K562 (cell line): ENCODE data around the gene G6PC1. TPM values are rescaled to one million over a fixed set of nuclear protein-coding genes. Genes with fewer than 3 reads are reported as not detected.
A peak's percentile ranks its signal among the peaks of the same experiment; 100 is the strongest.

Experiments used
- ATAC-seq: fragments of 200-7000 bp; cut with Tn5 transposase; 3 replicates; pipeline ENCODE4 v1.9.1; 2020; ENCODE audit warnings: moderate library complexity
- BruUV-seq: library from RNA; stranded (reverse); fragments of 400-500 nt; replicated peaks from 2 replicates; lab custom pipeline; 2021; lab: Mats Ljungman, UMichigan
- CTCF ChIA-PET: fragments of 300-600 bp; formaldehyde crosslinking; extraction: SDS; loops from one replicate; lab custom pipeline; 2021; ENCODE audit warnings: low intra/inter-chr PET ratio; lab: Yijun Ruan, JAX
- POLR2A ChIA-PET: fragments of 300-600, 350-650 bp; sonication (Branson Sonifier 250); formaldehyde crosslinking; extraction: SDS; loops from one replicate; lab custom pipeline; 2021; ENCODE audit warnings: antibody characterized with exemption, inconsistent platforms; lab: Yijun Ruan, JAX
- DNase-seq, 4 experiments: peaks; one replicate each; pipeline versions ENCODE4 v3.0.0 to v3.0.0-alpha.2; 2011 to 2018; ENCODE audit warnings: low spot score in 3 of 4, mixed read lengths in 3 of 4; ENCODE audit errors: extremely low read depth in 1 of 4
- FAIRE-seq: peaks from 2 replicates; lab custom pipeline; 2011; peaks lifted over from hg19 to GRCh38; lab: Jason Lieb, UNC
- H2AFZ ChIP-seq: 2 replicates; pipeline ENCODE4 v1.6.0; 2011; ENCODE audit warnings: low read depth, low read length, control low read depth, inconsistent platforms
- H3K27ac ChIP-seq: fragments of 200-600 bp; 3 replicates; pipeline ENCODE4 v1.8.0; 2011; ENCODE audit warnings: low read depth, mild to moderate bottlenecking, control low read depth, inconsistent platforms, low read length, moderate library complexity, mixed read lengths; ENCODE audit errors: extremely low read depth
- H3K27me3 ChIP-seq, 2 experiments: fragments of 300-600 bp in 1 of 2; 2 replicates in 1 of 2; 3 replicates in 1 of 2; pipeline versions ENCODE4 v1.6.0 to v1.8.0; 2011; ENCODE audit warnings: inconsistent platforms in 2 of 2, low read length in 2 of 2, mild to moderate bottlenecking in 1 of 2, mixed read lengths in 1 of 2, moderate library complexity in 1 of 2; ENCODE audit not compliant: control insufficient read depth in 2 of 2, insufficient read depth in 2 of 2
- H3K36me3 ChIP-seq: fragments of 300-600 bp; 3 replicates; pipeline ENCODE4 v1.8.0; 2011; ENCODE audit warnings: mild to moderate bottlenecking, low read length, inconsistent platforms; ENCODE audit not compliant: control insufficient read depth, insufficient read depth
- H3K4me1 ChIP-seq, 2 experiments: fragments of 200-600 bp in 1 of 2; replicated peaks in 1 of 2; 2 replicates in 1 of 2; 3 replicates in 1 of 2; pipeline versions ENCODE4 v1.5.1 to v1.8.0; 2011; ENCODE audit warnings: inconsistent platforms in 2 of 2, low read length in 2 of 2, mild to moderate bottlenecking in 1 of 2, mixed read lengths in 1 of 2, moderate library complexity in 1 of 2; ENCODE audit not compliant: control insufficient read depth in 2 of 2, insufficient read depth in 2 of 2
- H3K4me2 ChIP-seq: 2 replicates; pipeline ENCODE4 v1.6.1; 2011; ENCODE audit warnings: low read length, control low read depth, inconsistent platforms, mixed read lengths; ENCODE audit not compliant: insufficient read depth
- H3K4me3 ChIP-seq: fragments of 200-600 bp; sonication (generic), shearing (Covaris generic); 2 replicates; pipeline ENCODE4 v1.5.1; 2016; ENCODE audit warnings: control low read depth, inconsistent platforms
- H3K79me2 ChIP-seq: fragments of 200-600 bp; 3 replicates; pipeline ENCODE4 v1.8.0; 2011; ENCODE audit warnings: low read length, inconsistent platforms; ENCODE audit not compliant: control insufficient read depth, insufficient read depth
- H3K9ac ChIP-seq, 2 experiments: 2 replicates each; pipeline versions ENCODE4 v1.6.0 to v1.6.1; 2011; ENCODE audit warnings: low read depth in 2 of 2, low read length in 2 of 2, control low read depth in 1 of 2, inconsistent platforms in 1 of 2, mild to moderate bottlenecking in 1 of 2, mixed read lengths in 1 of 2; ENCODE audit not compliant: insufficient read depth in 1 of 2
- H3K9me1 ChIP-seq: one replicate; pipeline ENCODE4 v1.6.0; 2011; ENCODE audit warnings: inconsistent platforms, mild to moderate bottlenecking, low read length, moderate library complexity; ENCODE audit not compliant: control insufficient read depth, insufficient read depth
- H3K9me3 ChIP-seq: replicated peaks from 2 replicates; pipeline ENCODE4 v1.5.1; 2011; ENCODE audit warnings: low read depth, low read length, inconsistent platforms; ENCODE audit not compliant: control insufficient read depth, insufficient read depth
- H4K20me1 ChIP-seq: replicated peaks from 2 replicates; pipeline ENCODE4 v1.6.1; 2011; ENCODE audit warnings: low read length, inconsistent platforms, mixed read lengths; ENCODE audit not compliant: control insufficient read depth, insufficient read depth
- ASH1L ChIP-seq: fragments of 450-650 bp; IDR thresholded peaks from 2 replicates; pipeline ENCODE4 v1.6.1; 2018; ENCODE audit warnings: borderline replicate concordance, mild to moderate bottlenecking, low read depth; ENCODE audit not compliant: partially characterized antibody
- BCL6 ChIP-seq: fragments of 250-450 bp; sonication (Bioruptor Pico); IDR thresholded peaks from 2 replicates; pipeline ENCODE4 v1.4.0; 2020
- KLF6 ChIP-seq: fragments of 250-450 bp; sonication (Bioruptor Pico); IDR thresholded peaks from 2 replicates; pipeline ENCODE4 v1.4.0; 2020; ENCODE audit warnings: mild to moderate bottlenecking, moderate library complexity, borderline replicate concordance
- MCM5 ChIP-seq: fragments of 450-650 bp; IDR thresholded peaks from 2 replicates; pipeline ENCODE4 v1.6.1; 2016; ENCODE audit warnings: low read depth
- NFE2L1 ChIP-seq: fragments of 450-650 bp; IDR thresholded peaks from 2 replicates; pipeline ENCODE4 v1.6.1; 2016; ENCODE audit warnings: missing genetic modification characterization, low read depth, mild to moderate bottlenecking, missing compliant biosample characterization, moderate library complexity, borderline replicate concordance
- STAT5A ChIP-seq: IDR thresholded peaks from 2 replicates; pipeline ENCODE4 v1.6.1; 2012; ENCODE audit warnings: low read length, inconsistent platforms, borderline replicate concordance
- TCF7L2 ChIP-seq: fragments of 150-350 bp; IDR thresholded peaks from 2 replicates; pipeline ENCODE4 v1.6.1; 2016; ENCODE audit warnings: low read depth, mild to moderate bottlenecking, low read length, moderate library complexity
- ZBTB11 ChIP-seq, 3 experiments: fragments of 200-800 bp in 1 of 3; fragments of 250-450 bp in 1 of 3; fragments of 450-650 bp in 1 of 3; sonication (Bioruptor Pico) in 1 of 3; sonication (Bioruptor generic) in 1 of 3; formaldehyde crosslinking in 1 of 3; IDR thresholded peaks; 2 replicates each; pipeline versions ENCODE4 v1.6.1 to v1.8.0; 2016 to 2022; ENCODE audit warnings: mild to moderate bottlenecking in 2 of 3, missing genetic modification characterization in 2 of 3, missing compliant biosample characterization in 1 of 3, moderate library complexity in 1 of 3
- ZNF140 ChIP-seq: fragments of 250-450 bp; sonication (Bioruptor Pico); IDR thresholded peaks from 2 replicates; pipeline ENCODE4 v1.8.0; 2021; ENCODE audit warnings: moderate library complexity, mild to moderate bottlenecking, inconsistent platforms
- ZNF282 ChIP-seq: sonication (generic); formaldehyde crosslinking; IDR thresholded peaks from 2 replicates; pipeline ENCODE4 v1.8.1; 2023; ENCODE audit warnings: missing genetic modification reagents
- ZNF696 ChIP-seq: fragments of 250-450 bp; sonication (Bioruptor Pico); conservative IDR thresholded peaks from 2 replicates; pipeline ENCODE4 v1.4.0; 2020; ENCODE audit warnings: mild to moderate bottlenecking, moderate library complexity
- ZNF76 ChIP-seq: fragments of 250-450 bp; sonication (Bioruptor Pico); IDR thresholded peaks from 2 replicates; pipeline ENCODE4 v1.4.0; 2020; ENCODE audit warnings: mild to moderate bottlenecking, moderate library complexity, borderline replicate concordance
- ZSCAN32 ChIP-seq: fragments of 450-650 bp; formaldehyde crosslinking; IDR thresholded peaks from 2 replicates; pipeline ENCODE4 v1.4.0; 2020; ENCODE audit warnings: mild to moderate bottlenecking, moderate library complexity
- WGBS: fragments of 100-300 bp; shearing (Covaris generic); methylation state at CpG from one replicate; pipeline ENCODE4 v1.1.6; 2016; ENCODE audit warnings: low coverage, mixed read lengths; ENCODE audit not compliant: insufficient coverage; ENCODE audit errors: missing lambda C conversion rate; 5-methylcytosine and 5-hydroxymethylcytosine counted together
- in situ Hi-C: fragments of 300-500 bp; cut with MboI; formaldehyde crosslinking; loops from 4 replicates; pipeline ENCODE4 v1.15.0; 2018; ENCODE audit warnings: inconsistent platforms, mixed read lengths
- intact Hi-C: fragments of 100-400 bp; cut with micrococcal nuclease; formaldehyde crosslinking; loops from 2 replicates; pipeline ENCODE4 v1.14.2; 2022
- polyA plus RNA-seq, 8 experiments: library from polyadenylated mRNA; depleted of rRNA in 4 of 8; stranded (reverse) in 5 of 8; unstranded in 3 of 8; fragments of >200 nt; fragmentation: Nextera tagmentation in 2 of 8; fragmentation: Illumina TruSeq in 1 of 8; extraction: Ambion mirVana in 2 of 8; extraction: Trizol in 1 of 8; gene quantifications; 2 replicates each; pipeline versions ENCODE4 v1.2.1 to v1.2.3, GENCODE V29; 2011 to 2014; ENCODE audit warnings: inconsistent platforms in 1 of 8, missing spikeins in 1 of 8
- total RNA-seq, 7 experiments: library from RNA; depleted of rRNA in 6 of 7; stranded (reverse); fragments of >200 nt in 6 of 7; fragmentation: Illumina TruSeq in 2 of 7; extraction: Trizol in 2 of 7; gene quantifications; 2 replicates each; pipeline versions ENCODE4 v1.2.1 to v1.2.3, GENCODE V29; 2011 to 2021; ENCODE audit warnings: low replicate concordance in 1 of 7

Gene G6PC1
- total and polyA plus RNA-seq, 9 of the 15 experiments (the other 6 are each of a cell fraction or from before 2014, with no cell fraction given): not detected

GRCh38 chr17:42918902-42919521 is 18.4 kb downstream of the G6PC1 start:
- H3K36me3 ChIP-seq: no peaks in the 10 kb centered on the region
- H3K27ac ChIP-seq: no peak overlapping the region
- BruUV-seq: no TSS peak
- ChIA-PET CTCF (no interaction called here), POLR2A (interaction anchor here (0.6 to 2.9 kb wide), 4 partner anchors 10 to 182 kb away, joined by 3 to 17 read pairs (median 4); partner anchors contain the start of gene RPL27)
- ATAC-seq (no peak), DNase-seq (peak in 1 of 4 experiments; percentile 3), FAIRE-seq (no peak)
- H3K4me2 ChIP-seq: no peak overlapping the region
- in situ Hi-C loops: no loop called here
- H3K9ac ChIP-seq: no peak overlapping the region
- no peaks in the 10 kb centered on the region for H3K79me2 ChIP-seq
- H3K9me1 ChIP-seq: no peaks in the 10 kb centered on the region
- no peak overlapping the region; the same call in 1 of the 2 replicates for H2AFZ ChIP-seq
- no peak for TF ChIP-seq ASH1L
- TF ChIP-seq KLF6 (CRISPR knock-in tag): no peak
- no peak for TF ChIP-seq TCF7L2
- no peak for TF ChIP-seq ZNF696 (CRISPR knock-in tag)
- TF ChIP-seq ZNF76: no peak
- TF ChIP-seq NFE2L1 (tag): no peak
- TF ChIP-seq ZNF140 (CRISPR knock-in tag): no peak
- no peak for TF ChIP-seq BCL6
- no peak for TF ChIP-seq STAT5A
- TF ChIP-seq ZNF282 (CRISPR knock-in tag): no peak
- no peak for TF ChIP-seq MCM5
- no peak for TF ChIP-seq ZBTB11 (CRISPR knock-in tag; IDR thresholded peaks at IDR 0.05)
- no peak for TF ChIP-seq ZSCAN32
- no peaks in the 10 kb centered on the region; a peak in 1 of 5 replicates for H3K4me1 ChIP-seq
- intact Hi-C loops: no loop called here
- no peaks in the 10 kb centered on the region for H4K20me1 ChIP-seq
- H3K4me3 ChIP-seq: no peak overlapping the region
- no peaks in the 10 kb centered on the region for H3K27me3 ChIP-seq
- WGBS: 56% methylated on average over 3 of the region's 3 CpGs
- H3K9me3 ChIP-seq: no peaks in the 10 kb centered on the region
